Esophagus (tissue), 2 donors: ENCODE data around the gene VIL1. TPM values are rescaled to one million over a fixed set of nuclear protein-coding genes. Genes with fewer than 3 reads are reported as not detected.

Experiments used
- H3K27ac ChIP-seq, 2 donors: one replicate each; pipeline ENCODE4 v1.5.1; 2013; ENCODE audit warnings: low read depth in 2 of 2, mild to moderate bottlenecking in 2 of 2, inconsistent platforms in 1 of 2, low read length in 1 of 2, moderate library complexity in 1 of 2
- H3K27me3 ChIP-seq, 2 donors: one replicate each; pipeline ENCODE4 v1.6.1; 2013; ENCODE audit warnings: low read length in 2 of 2, control low read depth in 1 of 2, mild to moderate bottlenecking in 1 of 2; ENCODE audit not compliant: insufficient read depth in 2 of 2, control insufficient read depth in 1 of 2
- H3K36me3 ChIP-seq, 2 donors: one replicate each; pipeline ENCODE4 v1.6.1; 2013; ENCODE audit warnings: low read length in 1 of 2; ENCODE audit not compliant: control insufficient read depth in 2 of 2, insufficient read depth in 2 of 2
- H3K4me1 ChIP-seq, 2 donors: one replicate each; pipeline ENCODE4 v1.6.1; 2013; ENCODE audit warnings: low read length in 1 of 2; ENCODE audit not compliant: control insufficient read depth in 2 of 2, insufficient read depth in 2 of 2
- H3K4me3 ChIP-seq, 2 donors: one replicate each; pipeline ENCODE4 v1.5.1; 2013; ENCODE audit warnings: low read length in 2 of 2, mild to moderate bottlenecking in 2 of 2, low read depth in 1 of 2, moderate library complexity in 1 of 2
- H3K9me3 ChIP-seq, 2 donors: one replicate each; pipeline ENCODE4 v1.6.1; 2013; ENCODE audit warnings: mild to moderate bottlenecking in 2 of 2, low read depth in 1 of 2, low read length in 1 of 2, moderate library complexity in 1 of 2; ENCODE audit not compliant: control insufficient read depth in 2 of 2, insufficient read depth in 1 of 2
- whole genome bisulfite sequencing, 2 donors: extraction: QIAGEN DNeasy Blood & Tissue Kit; methylation state at CpG; one replicate each; pipeline ENCODE4 v1.1.7; 2013; 5-methylcytosine and 5-hydroxymethylcytosine counted together
- polyA plus RNA-seq, 2 donors: library from polyadenylated mRNA; stranded (reverse); fragments of 200-250 nt; gene quantifications; one replicate each; pipeline ENCODE4 v1.2.3, GENCODE V29; 2013
- donor health status: healthy with polysubstance abuse.
- donor health status: Bipolar disorder and iron deficiency.

Gene VIL1
- polyA plus RNA-seq, 2 donors, result 0.02 to 0.26 TPM

- H3K9me3 ChIP-seq, result no peaks in the 10 kb centered on the region
- no peak overlapping the region for H3K4me3 ChIP-seq
- H3K36me3 ChIP-seq, result no peaks in the 10 kb centered on the region
- WGBS, 2 donors, result 70 to 75% methylated on average over 8 of the region's 8 CpGs
- peaks cover 0 to 5% of the 10 kb centered on the region in 2 donors for H3K4me1 ChIP-seq
- H3K27ac ChIP-seq, result no peak overlapping the region
- H3K27me3 ChIP-seq, result no peaks in the 10 kb centered on the region
These were observed 25.1 kb upstream of the VIL1 start for GRCh38 chr2:218393750-218394290.

- no peak overlapping the region for H3K27ac ChIP-seq
- WGBS, 2 donors, result 83 to 91% methylated on average over 12 to 13 of the region's 13 CpGs
- peaks cover 0 to 7% of the 10 kb centered on the region in 2 donors for H3K4me1 ChIP-seq
These were observed 24.4 kb upstream of the VIL1 start for GRCh38 chr2:218394298-218395089.

GRCh38 chr2:218395090-218395444 lies 23.9 kb upstream of the VIL1 start:
- no peak overlapping the region for H3K4me3 ChIP-seq
- no peaks in the 10 kb centered on the region for H3K36me3 ChIP-seq
- H3K9me3 ChIP-seq, result no peaks in the 10 kb centered on the region
- 78 to 82% methylated on average over 6 of the region's 6 CpGs for WGBS, 2 donors
- no peaks in the 10 kb centered on the region for H3K27me3 ChIP-seq
- H3K4me1 ChIP-seq, result peaks cover 0 to 7% of the 10 kb centered on the region in 2 donors
- no peak overlapping the region for H3K27ac ChIP-seq

More at GRCh38 chr2:218394298-218395089, 24.4 kb upstream of the VIL1 start:
- H3K4me3 ChIP-seq, result no peak overlapping the region
- no peaks in the 10 kb centered on the region for H3K27me3 ChIP-seq
- H3K36me3 ChIP-seq, result no peaks in the 10 kb centered on the region
- no peaks in the 10 kb centered on the region for H3K9me3 ChIP-seq

- Histone ChIP-seq H3K36me3 (no peaks in the 10 kb centered on the region), H3K4me1 (peaks cover 0 to 7% of the 10 kb centered on the region in 2 donors), H3K27me3 (no peaks in the 10 kb centered on the region), H3K9me3 (no peaks in the 10 kb centered on the region), H3K4me3 (peak overlapping the region in 1 of 2 donors; percentile 57), H3K27ac (peak overlapping the region; percentile 99 to 100)
- WGBS, 2 donors, result 19 to 27% methylated on average over 16 of the region's 16 CpGs
These were observed 23.5 kb upstream of the VIL1 start for GRCh38 chr2:218395456-218395825.

GRCh38 chr2:218395826-218396687 lies 22.9 kb upstream of the VIL1 start:
- H3K27me3 ChIP-seq, result no peaks in the 10 kb centered on the region
- no peaks in the 10 kb centered on the region for H3K9me3 ChIP-seq
- H3K4me1 ChIP-seq, result peaks cover 0 to 9% of the 10 kb centered on the region in 2 donors
- H3K4me3 ChIP-seq, result peak overlapping the region; percentile 57 to 88
- peak overlapping the region; percentile 99 to 100 for H3K27ac ChIP-seq
- WGBS, 2 donors, result 1% methylated on average over 56 to 57 of the region's 57 CpGs
- peaks cover 0 to 2% of the 10 kb centered on the region in 2 donors for H3K36me3 ChIP-seq

- 1% methylated on average over 27 of the region's 27 CpGs for whole genome bisulfite sequencing, 2 donors
- Histone ChIP-seq H3K9me3 (no peaks in the 10 kb centered on the region), H3K36me3 (peaks cover 0 to 10% of the 10 kb centered on the region in 2 donors), H3K4me3 (peak overlapping the region; percentile 57 to 88), H3K27me3 (no peaks in the 10 kb centered on the region), H3K27ac (peak overlapping the region; percentile 99 to 100), H3K4me1 (peaks cover 0 to 17% of the 10 kb centered on the region in 2 donors)
These were observed 22.0 kb upstream of the VIL1 start for GRCh38 chr2:218396688-218397462.

- Histone ChIP-seq H3K4me1 (peaks cover 0 to 22% of the 10 kb centered on the region in 2 donors), H3K36me3 (peaks cover 2 to 15% of the 10 kb centered on the region in 2 donors), H3K27ac (peak overlapping the region; percentile 99 to 100), H3K27me3 (no peaks in the 10 kb centered on the region), H3K4me3 (peak overlapping the region; percentile 57 to 88), H3K9me3 (no peaks in the 10 kb centered on the region)
- WGBS, 2 donors, result 2% methylated on average over 12 of the region's 12 CpGs
These were observed 21.5 kb upstream of the VIL1 start for GRCh38 chr2:218397463-218397819.

- no peaks in the 10 kb centered on the region for H3K27me3 ChIP-seq
- H3K27ac ChIP-seq, result peak overlapping the region; percentile 99 to 100
- H3K4me3 ChIP-seq, result peak overlapping the region; percentile 57 to 88
- no peaks in the 10 kb centered on the region for H3K9me3 ChIP-seq
- 0 to 1% methylated on average over 32 to 35 of the region's 35 CpGs for WGBS, 2 donors
- H3K4me1 ChIP-seq, result peaks cover 0 to 25% of the 10 kb centered on the region in 2 donors
- H3K36me3 ChIP-seq, result peaks cover 3 to 20% of the 10 kb centered on the region in 2 donors
These were observed 21.0 kb upstream of the VIL1 start for GRCh38 chr2:218397820-218398436.
